ENCODE results near the gene DDX51. TPM values are rescaled to one million over a fixed set of nuclear protein-coding genes. Genes with fewer than 3 reads are reported as not detected.

Gene DDX51
- total RNA-seq, 2 donors from 2014 or later, result 16.1 to 27.4 TPM

GRCh38 chr12:132132609-132133430 lies 11.3 kb downstream of the DDX51 start:
- WGBS, 2 donors, result 87 to 90% methylated on average over 16 to 37 of the region's 39 CpGs
- H3K4me1 ChIP-seq, result no peaks in the 10 kb centered on the region
- intact Hi-C loops (cut with DNase I), result no loop called here
- H3K9me3 ChIP-seq, result no peaks in the 10 kb centered on the region
- H3K4me3 ChIP-seq, result no peak overlapping the region
- ATAC-seq, result no peak
- H3K27ac ChIP-seq, result no peak overlapping the region
- DNase-seq, result no peak
- H3K27me3 ChIP-seq, result no peaks in the 10 kb centered on the region
- no peaks in the 10 kb centered on the region for H3K36me3 ChIP-seq (replicated peaks in 1 of 2; ENCODE audit: insufficient read depth in 1 of 2, low read depth in 2 of 2)
- no peak for TF ChIP-seq CTCF (IDR thresholded peaks at IDR 0.05)
- no peak for TF ChIP-seq POLR2A (IDR thresholded peaks at IDR 0.05)

GRCh38 chr12:132131952-132132351 lies 12.2 kb downstream of the DDX51 start:
- H3K4me3 ChIP-seq, result no peak overlapping the region
- TF ChIP-seq POLR2A (IDR thresholded peaks at IDR 0.05) (no peak), CTCF (IDR thresholded peaks at IDR 0.05) (no peak)
- H3K27me3 ChIP-seq, result no peaks in the 10 kb centered on the region
- DNase-seq (no peak), ATAC-seq (no peak)
- intact Hi-C loops (cut with DNase I), result no loop called here
- H3K27ac ChIP-seq, result no peak overlapping the region
- 86 to 97% methylated on average over 14 of the region's 14 CpGs for WGBS, 2 donors
- H3K36me3 ChIP-seq (replicated peaks in 1 of 2; ENCODE audit: insufficient read depth in 1 of 2, low read depth in 2 of 2), result peaks cover 0 to under 1% of the 10 kb centered on the region in 2 donors
- H3K9me3 ChIP-seq, result no peaks in the 10 kb centered on the region
- H3K4me1 ChIP-seq, result no peaks in the 10 kb centered on the region

GRCh38 chr12:132131229-132131628 lies 12.9 kb downstream of the DDX51 start:
- H3K9me3 ChIP-seq, result no peaks in the 10 kb centered on the region
- 92 to 93% methylated on average over 12 to 14 of the region's 14 CpGs for whole genome bisulfite sequencing, 2 donors
- no peaks in the 10 kb centered on the region for H3K4me1 ChIP-seq
- no peak overlapping the region for H3K27ac ChIP-seq
- H3K27me3 ChIP-seq, result no peaks in the 10 kb centered on the region
- ATAC-seq (no peak), DNase-seq (no peak)
- H3K4me3 ChIP-seq, result no peak overlapping the region
- H3K36me3 ChIP-seq (replicated peaks in 1 of 2; ENCODE audit: insufficient read depth in 1 of 2, low read depth in 2 of 2), result peaks cover 0 to 5% of the 10 kb centered on the region in 2 donors
- TF ChIP-seq CTCF (IDR thresholded peaks at IDR 0.05) (no peak), POLR2A (IDR thresholded peaks at IDR 0.05) (no peak)
- intact Hi-C loops (cut with DNase I), result no loop called here

GRCh38 chr12:132130690-132131089 lies 13.4 kb downstream of the DDX51 start:
- intact Hi-C loops (cut with DNase I), result no loop called here
- TF ChIP-seq POLR2A (IDR thresholded peaks at IDR 0.05) (no peak), CTCF (IDR thresholded peaks at IDR 0.05) (no peak)

GRCh38 chr12:132129007-132129406 lies 15.1 kb downstream of the DDX51 start:
- intact Hi-C loops (cut with DNase I), result no loop called here
- H3K27ac ChIP-seq, result no peak overlapping the region
- DNase-seq (no peak), ATAC-seq (no peak)
- no peaks in the 10 kb centered on the region for H3K9me3 ChIP-seq
- no peak for TF ChIP-seq CTCF (IDR thresholded peaks at IDR 0.05)
- no peak for TF ChIP-seq POLR2A (IDR thresholded peaks at IDR 0.05)
- H3K4me1 ChIP-seq, result no peaks in the 10 kb centered on the region
- 95 to 96% methylated on average over 3 of the region's 3 CpGs for WGBS, 2 donors
- H3K27me3 ChIP-seq, result no peaks in the 10 kb centered on the region
- no peak overlapping the region for H3K4me3 ChIP-seq
- peaks cover 0 to 11% of the 10 kb centered on the region in 2 donors for H3K36me3 ChIP-seq (replicated peaks in 1 of 2; ENCODE audit: insufficient read depth in 1 of 2, low read depth in 2 of 2)

More at GRCh38 chr12:132130690-132131089, 13.4 kb downstream of the DDX51 start:
- no peak overlapping the region for H3K27ac ChIP-seq
- ATAC-seq (no peak), DNase-seq (no peak)
- no peaks in the 10 kb centered on the region for H3K27me3 ChIP-seq
- no peak overlapping the region for H3K4me3 ChIP-seq
- 88 to 94% methylated on average over 6 to 13 of the region's 14 CpGs for WGBS, 2 donors
- peaks cover 0 to 9% of the 10 kb centered on the region in 2 donors for H3K36me3 ChIP-seq (replicated peaks in 1 of 2; ENCODE audit: insufficient read depth in 1 of 2, low read depth in 2 of 2)
- H3K9me3 ChIP-seq, result no peaks in the 10 kb centered on the region
- no peaks in the 10 kb centered on the region for H3K4me1 ChIP-seq
